ENCODE measurements around the gene TBCB.
"Not testable (repeated sequence)": the region's sequence is repeated elsewhere in the genome, so short reads cannot be mapped to it uniquely, and the experiment has no call there.

TBCB gene

DNA sequence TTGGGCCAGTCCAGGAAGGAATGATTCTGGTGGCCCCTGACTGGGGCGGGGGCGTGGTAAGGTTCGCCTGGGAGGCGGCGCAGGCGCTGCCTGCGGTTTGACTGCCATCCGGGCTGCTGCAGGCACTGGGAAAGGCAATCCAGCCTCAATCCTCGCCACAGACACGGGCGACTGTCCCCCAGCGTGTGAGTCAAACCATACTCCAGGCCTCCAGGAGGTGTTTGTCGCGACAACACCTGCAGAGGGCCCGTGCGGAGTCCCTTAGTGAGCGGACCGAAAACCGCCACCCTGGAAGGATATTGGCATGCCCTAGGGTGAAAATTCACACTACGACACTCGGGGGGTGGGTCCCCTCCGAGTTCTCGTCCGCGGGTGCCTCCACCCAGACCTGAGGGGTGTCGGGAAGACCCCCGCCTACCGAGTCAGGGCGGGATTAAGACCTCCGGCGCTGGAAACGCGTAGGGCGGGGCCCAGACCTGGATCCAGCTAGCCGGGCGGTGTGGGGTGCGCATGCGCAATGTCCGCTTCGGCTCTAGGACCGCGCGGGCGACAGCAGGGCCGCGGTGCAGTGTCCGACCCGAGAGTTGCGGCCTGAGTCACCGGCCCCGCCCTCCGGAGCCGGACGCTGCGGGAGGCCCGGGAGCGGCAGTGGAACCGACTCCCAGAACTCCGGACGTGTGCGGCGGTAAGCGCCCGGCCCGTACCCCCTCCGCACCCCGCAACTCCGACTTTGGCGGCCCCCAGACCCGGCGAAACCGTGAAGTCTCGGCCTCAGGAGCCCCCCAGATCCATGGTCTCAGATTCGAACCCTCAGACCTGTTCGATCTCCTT is 24.4 kb downstream of the TBCB start, which contains the start of gene CAPNS1:
Gene CAPNS1, plus strand, starts transcription at position 594 of the 831 bp plus-strand sequence. CDS start 946 bp downstream, outside the sequence.
- peak; percentile 92 for DNase-seq

DNA sequence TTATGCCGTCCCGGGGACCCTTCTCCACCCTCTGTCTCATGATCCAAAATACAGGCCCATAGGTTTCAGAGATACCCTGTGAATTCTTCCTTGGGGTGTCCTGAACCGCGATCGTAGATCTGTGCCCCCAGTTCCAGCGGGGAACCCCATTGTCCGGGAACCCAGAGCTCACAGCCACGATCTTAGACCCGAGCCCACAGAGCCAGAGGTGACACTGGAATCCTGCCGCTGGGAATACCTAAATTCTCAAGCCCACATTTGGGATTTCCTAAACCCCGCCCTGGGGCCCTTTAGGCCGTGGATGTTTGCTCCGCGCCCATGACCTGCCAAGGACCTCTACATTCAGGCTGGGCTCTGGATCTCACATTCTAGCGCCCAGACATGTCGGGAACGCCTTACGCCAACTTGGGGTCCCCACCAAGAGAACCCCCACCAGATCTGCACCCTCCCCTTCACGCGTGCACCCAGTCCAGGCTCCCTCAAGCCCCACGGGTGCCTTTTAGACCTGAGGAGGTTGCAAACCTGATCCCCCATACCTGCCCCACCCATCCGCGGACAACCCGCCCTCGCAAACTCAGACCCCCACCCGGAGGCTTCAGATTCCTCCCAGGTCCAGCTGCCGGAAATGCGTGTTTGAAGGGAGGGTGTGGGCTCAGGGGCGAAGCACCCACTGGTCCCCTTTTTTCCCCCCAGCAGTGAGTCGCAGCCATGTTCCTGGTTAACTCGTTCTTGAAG is 25.2 kb downstream of the TBCB start:
- peak; percentile 58 for DNase-seq

- DNase-seq = peak; percentile 91
These were observed 26.0 kb downstream of the TBCB start for GRCh38 chr19:36141039-36141927.

- no peak for DNase-seq
These were observed 26.8 kb downstream of the TBCB start for GRCh38 chr19:36142046-36142445.

GRCh38 chr19:36142496-36142895 is 27.2 kb downstream of the TBCB start:
- no peak for DNase-seq

- DNase-seq = no peak
These were observed 29.4 kb downstream of the TBCB start for GRCh38 chr19:36144624-36145023.

GRCh38 chr19:36149673-36150406 is 34.6 kb downstream of the TBCB start:
- no peak for DNase-seq

GRCh38 chr19:36150586-36150985 is 35.3 kb downstream of the TBCB start:
- DNase-seq = no peak

DNA sequence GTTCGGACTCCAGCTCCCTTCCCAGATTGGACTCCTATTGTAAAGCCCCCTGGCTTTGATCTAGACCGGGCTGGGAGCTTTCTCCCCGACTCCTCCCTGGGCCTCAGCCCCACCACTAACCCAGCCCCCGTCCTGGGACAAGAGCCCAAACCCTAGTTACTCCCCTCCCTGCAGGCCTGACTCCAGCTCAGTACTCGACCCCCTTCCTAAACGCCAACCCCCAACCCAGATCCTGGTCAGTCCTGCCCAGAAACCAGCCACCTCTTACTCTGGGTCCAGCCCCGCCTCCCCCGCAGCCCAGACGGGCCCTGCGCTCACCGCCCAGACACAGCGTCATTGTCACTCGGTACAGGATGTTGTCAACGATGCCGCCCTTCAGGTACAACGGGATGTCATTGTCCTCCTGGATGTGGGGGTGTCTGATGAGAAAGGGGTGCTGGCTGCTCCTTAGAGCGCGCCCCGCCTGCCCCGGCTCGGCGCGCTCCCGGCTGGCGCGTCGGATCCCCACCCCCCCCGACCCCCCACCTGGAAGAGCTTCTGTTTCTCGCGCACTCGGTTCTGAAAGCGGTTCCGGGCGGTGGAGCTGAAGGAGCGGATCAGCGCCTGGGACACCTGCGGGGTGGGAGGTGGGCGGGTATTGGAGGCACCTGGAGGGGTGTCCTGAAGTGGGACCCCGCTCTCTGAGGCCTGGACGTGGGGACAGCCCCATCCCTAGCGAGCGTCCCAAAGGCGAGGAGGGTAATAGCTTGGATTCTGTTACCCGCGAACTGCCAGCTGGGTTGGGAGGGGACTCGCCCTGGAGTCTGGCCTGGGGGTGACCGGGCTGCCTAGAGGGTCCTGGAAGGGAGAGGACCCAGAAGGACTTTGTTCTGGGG is 36.1 kb downstream of the TBCB start:
- DNase-seq = no peak

DNA sequence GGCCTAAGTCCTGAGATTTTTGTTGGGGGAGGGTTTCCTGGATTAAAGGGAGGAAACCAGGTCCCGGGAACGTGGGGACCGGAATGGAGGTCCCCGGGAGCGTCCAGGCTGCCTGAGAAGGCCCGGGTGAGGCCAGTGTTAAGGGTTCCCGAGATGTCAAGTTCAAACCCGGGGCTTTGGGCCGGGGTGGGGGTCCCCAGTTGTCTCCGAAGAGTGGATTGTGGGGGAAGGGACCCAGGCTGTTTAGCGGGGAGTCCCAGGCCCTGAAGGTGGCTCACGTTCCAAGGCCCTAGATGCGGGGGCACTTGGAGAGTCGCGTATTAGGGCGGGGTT is 36.7 kb downstream of the TBCB start:
- no peak for DNase-seq

DNA sequence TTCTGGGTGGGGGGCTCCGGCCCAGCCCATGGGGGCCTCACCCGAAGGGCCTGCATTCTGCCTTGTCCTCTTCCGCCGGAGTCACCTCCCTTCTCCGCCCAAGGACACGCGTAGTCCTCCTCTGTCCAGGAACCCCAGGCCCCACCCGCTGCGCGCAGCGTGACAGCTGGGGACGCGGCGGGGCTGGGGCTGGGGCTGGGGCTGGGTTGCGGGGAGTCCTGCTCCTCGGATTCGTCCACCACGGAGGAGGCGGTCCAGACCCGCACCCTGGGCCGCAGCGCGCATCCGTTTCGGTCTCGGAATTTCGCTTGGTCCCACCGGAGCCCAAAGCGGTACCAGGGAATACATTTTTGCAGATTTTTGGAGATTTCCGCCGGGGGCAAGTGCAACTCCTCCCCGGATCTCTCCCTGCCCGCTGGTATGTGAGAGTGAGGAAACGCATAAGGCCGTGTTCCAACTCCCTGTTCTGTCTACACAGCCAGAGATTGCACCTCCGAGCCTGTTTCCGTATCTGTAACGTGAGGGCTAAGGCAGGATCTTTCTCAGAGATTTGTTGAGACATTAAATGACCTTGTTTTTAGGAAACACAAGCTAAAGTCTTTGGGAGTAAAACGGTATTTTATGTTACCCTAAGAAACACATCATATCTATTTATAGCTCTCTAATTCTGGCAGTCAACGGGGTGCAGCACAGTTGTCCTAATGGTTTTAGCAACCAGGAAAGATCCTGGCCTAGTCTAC is 37.3 kb downstream of the TBCB start, which contains the start of gene COX7A1:
Gene COX7A1, minus strand, starts transcription at position 96 of the 740 bp plus-strand sequence. Its CDS starts 40 bp downstream, at position 56.
- DNase-seq = no peak

DNA sequence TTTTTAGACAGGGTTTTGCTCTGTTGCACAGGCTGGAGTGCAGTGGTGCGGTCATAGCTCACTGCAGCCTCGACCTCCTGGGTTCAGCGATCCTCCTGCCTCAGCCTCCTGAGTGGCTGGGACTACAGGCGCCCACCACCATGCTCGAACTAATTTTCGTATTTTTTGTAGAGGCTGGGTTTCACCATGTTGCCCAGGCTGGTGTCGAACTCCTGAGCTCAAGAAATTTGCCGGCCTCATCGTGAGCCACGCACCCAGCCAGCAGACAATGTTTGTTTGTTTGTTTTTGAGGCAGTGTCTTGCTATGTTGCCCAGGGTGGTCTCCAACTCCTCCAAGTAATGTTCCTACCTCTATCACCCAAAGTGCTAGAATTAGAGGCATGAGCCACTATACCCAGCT is 37.9 kb downstream of the TBCB start:
- DNase-seq = no peak

DNA sequence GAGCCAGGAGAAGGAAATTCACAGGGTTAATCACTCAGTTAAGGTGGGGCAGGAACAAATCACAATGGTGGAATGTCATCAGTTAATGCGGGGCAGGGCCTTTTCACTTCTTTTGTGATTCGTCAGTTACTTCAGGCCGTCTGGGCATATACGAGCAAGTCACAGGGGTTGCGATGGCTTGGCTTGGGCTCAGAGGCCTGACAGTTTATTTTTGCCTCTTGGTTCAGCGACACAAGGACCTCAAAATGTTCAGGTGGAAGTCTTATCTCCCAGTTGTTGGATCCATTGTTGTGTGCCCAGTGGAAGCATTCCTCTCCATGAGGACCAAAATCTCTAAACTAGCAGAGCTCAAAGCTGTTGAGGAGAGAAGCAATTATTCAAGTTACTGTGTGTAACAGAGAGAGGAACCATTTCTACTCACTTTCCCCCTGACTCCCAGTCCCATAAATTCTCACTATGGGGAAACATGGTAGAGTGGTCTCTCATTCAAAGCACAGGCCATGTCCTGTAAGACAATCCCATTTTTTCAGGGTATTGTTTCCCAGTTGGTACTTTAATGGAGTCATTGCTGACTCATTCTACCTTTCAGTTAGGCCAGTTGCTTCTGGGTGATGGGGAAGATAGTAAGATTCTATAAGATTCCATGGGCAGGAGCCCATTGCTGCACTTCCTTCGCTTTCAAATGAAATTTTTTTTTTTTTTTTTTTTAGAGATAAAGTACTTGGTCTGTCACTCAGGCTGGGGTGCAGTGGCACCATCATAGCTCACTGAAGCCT is 45.7 kb downstream of the TBCB start:
- DNase-seq = no peak

GRCh38 chr19:36163813-36164212 is 48.5 kb downstream of the TBCB start:
- no peak for DNase-seq

GRCh38 chr19:36169084-36169760 is 54.0 kb downstream of the TBCB start:
- no peak for DNase-seq

DNA sequence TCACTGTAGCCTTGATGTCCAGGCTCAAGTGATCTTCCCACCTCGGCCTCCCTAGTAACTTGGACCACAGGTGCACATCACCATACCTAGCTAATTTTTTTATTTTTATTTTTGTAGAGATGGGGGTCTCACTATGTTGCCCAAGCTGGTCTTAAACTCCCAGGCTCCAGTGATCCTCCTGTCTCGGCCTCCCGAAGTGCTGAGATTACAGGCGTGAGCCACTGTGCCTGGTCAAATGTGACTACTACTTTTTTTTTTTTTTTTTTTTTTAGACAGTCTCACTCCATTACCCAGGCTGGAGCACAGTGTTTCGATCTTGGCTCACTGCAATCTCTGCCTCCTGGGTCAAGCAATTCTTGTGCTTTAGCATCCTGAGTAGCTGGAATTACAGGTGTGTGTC is 57.6 kb downstream of the TBCB start:
- no peak for DNase-seq

- DNase-seq = not testable (repeated sequence)
These were observed 58.6 kb downstream of the TBCB start for GRCh38 chr19:36173846-36174245.
